NCI-H146 treated with DMSO at 0.1 percent for 48 hours (cell line): ENCODE results near the gene RPP38.
A peak's percentile ranks its signal among the peaks of the same experiment; 100 is the strongest.

ENCODE experiments used
- DNase-seq: peaks from one replicate; lab custom pipeline; 2025; ENCODE audit not compliant: unreplicated experiment; lab: John Stamatoyannopoulos, UW

The RPP38 gene

DNA sequence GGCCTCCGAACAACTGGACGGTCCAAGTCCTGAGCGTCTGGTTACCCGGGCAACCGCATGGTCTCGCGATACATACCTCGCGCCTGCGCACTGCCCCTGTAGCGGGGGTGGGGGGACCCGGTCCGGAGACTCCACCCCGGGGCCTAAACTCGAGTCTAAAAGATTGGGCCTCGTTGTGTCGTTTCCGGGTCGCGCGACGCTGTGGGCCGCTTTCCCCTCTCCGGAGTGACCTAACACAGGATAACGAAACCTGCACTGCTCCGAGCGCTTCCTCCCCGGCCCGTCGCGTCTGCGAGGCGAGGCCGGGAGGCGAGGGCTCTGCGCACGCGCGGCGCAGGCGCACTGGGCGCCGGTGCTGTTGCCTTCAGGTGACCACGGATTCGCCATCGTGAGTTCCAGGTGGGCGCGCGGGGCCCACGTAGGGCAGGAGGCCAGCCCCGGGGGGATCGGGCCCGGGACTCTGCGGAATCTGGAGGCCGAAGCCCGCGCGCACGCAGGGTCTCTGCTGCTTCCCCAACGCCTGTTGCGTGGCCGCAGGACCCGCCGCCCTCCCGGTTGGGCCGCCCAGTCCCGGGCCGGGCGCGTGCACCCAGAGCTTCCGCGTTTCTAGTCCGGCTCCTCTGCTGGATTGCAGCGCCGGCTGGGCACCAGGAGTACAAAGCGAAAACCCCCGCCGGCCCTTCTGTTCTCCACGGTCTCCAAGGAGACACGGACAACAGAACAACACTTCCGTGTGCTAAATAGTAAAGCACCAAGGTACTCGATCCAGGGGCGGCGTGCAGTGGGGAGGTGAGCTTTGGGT lies at the start of gene RPP38:
TSS of gene RPP38 (plus strand) at position 345 of the 802 bp plus-strand sequence. CDS start 5,960 bp downstream, outside the sequence.
- DNase-seq, result peak; percentile 93

DNA sequence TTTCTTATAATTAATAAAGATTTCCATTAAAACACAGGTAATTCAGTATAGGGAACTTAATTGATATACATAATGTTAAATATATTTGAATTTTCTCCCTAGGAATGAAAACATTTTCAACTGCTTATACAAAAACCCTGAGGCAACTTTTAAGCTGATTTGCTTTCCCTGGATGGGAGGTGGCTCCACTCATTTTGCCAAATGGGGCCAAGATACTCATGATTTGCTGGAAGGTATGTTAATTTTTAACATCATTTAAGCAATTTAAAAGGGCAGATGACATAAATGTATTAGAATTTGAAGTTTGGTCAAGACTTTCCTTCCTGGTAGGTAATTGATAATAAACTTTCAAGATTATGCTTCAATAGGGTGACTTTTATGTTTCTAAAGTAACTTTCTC lies 47.6 kb upstream of the RPP38 start:
- no peak for DNase-seq

GRCh38 chr10:15052121-15052520 lies 45.0 kb upstream of the RPP38 start:
- no peak for DNase-seq

DNA sequence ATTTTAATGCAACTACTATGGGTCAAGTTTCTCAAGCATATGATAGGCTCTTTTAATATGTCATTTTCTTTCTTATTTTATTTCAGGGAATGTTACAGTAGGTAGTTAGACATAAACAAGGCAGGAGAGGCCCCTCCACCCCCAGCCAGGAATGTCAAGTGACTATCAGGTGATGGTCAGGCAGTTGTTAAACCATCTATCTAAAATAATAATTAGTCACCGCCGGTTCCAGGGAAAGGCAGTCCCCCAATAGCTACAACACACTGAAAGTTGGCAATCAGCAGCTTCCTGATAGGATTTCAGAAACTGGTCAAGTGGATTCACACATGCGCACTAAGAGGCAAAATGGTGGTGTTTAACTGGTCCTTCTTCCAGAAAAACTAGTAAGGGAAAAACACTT lies 44.1 kb upstream of the RPP38 start:
- no peak for DNase-seq

- DNase-seq, result no peak
Observed at GRCh38 chr10:15058689-15059088, 38.5 kb upstream of the RPP38 start.

- DNase-seq, result no peak
Observed at GRCh38 chr10:15059914-15060313, 37.2 kb upstream of the RPP38 start.

DNA sequence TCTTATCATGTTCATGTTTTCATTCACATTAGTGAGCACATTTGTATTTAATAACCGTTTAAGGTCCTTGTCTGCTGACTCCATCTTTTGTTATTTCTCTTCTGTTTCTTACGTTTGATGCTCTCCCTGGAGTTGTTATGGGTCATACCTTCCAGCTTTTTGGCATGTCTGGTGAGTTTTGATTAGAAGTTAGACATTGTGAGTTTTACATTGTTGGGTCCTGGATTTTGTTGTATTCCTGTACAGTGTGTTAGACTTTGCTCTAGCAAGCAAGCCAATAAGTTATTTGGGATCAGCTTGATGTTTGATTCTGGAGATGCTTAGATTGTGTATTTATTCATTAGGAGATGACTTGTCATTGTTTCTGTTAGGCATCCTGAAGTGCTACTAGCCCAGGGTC lies 36.5 kb upstream of the RPP38 start:
- no peak for DNase-seq

DNA sequence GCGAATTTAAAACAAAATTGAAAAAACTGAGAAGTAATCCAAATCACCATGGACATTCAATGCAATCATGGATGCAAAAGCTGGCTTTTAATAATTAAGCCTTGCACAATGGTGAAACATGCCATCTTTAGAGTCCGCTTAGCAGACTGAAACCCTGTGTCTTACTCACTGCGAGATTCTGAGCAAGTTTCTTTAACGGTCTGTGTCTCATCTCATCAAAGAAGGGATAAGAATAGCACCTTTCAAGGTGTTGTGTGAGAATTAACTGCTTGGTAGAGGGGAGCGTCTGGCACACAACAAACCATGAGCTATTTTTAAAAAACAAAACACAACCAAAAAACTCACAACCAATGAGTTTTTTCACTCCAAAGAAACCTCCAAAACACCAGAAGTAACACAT lies 30.0 kb upstream of the RPP38 start:
- no peak for DNase-seq

- no peak for DNase-seq
Observed at GRCh38 chr10:15068802-15069201, 28.4 kb upstream of the RPP38 start.

GRCh38 chr10:15069230-15069629 lies 27.9 kb upstream of the RPP38 start:
- no peak for DNase-seq

DNA sequence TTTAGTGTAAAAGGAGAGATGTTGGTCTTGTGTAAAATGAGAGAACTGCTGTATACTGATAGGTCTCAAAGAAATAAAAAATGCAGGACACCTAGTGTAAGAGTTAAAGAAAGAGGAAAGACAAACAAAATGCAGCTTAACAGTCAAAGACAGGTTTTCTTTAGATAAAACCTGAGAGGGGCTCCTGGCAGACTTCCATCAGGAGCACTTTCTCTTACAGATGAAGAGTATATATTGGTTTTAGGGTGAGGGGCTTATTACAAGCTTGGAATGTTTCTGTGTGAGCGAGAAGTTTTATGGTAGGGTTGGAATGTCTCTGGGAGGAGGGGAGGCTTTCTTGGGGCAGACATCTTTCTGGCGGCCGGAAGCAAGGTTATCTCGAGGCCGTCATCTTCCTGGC lies 24.8 kb upstream of the RPP38 start:
- DNase-seq, result no peak

- DNase-seq, result no peak
Observed at GRCh38 chr10:15075421-15075820, 21.7 kb upstream of the RPP38 start.

GRCh38 chr10:15083674-15084501 lies 13.3 kb upstream of the RPP38 start:
- DNase-seq, result no peak

DNA sequence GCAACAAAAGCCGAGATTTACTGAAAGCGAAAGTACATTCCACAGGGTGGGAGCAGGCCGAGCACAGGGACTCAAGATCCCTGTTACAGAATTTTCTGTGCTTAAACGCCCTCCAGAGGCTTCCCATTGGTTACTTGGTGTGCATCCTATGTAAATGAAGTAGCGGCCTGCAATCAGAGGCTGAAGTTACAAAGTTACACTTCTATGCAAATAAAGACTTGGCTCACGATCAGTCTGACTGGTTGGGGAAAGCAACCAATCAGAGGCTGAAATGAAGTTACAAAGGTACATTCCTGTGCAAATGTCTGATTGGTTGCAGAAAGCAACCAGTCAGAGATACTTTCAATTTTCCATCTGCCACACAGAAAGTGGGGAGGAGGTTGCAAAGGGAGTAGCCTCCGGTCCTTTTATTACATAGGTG lies 12.6 kb upstream of the RPP38 start:
- DNase-seq, result no peak

DNA sequence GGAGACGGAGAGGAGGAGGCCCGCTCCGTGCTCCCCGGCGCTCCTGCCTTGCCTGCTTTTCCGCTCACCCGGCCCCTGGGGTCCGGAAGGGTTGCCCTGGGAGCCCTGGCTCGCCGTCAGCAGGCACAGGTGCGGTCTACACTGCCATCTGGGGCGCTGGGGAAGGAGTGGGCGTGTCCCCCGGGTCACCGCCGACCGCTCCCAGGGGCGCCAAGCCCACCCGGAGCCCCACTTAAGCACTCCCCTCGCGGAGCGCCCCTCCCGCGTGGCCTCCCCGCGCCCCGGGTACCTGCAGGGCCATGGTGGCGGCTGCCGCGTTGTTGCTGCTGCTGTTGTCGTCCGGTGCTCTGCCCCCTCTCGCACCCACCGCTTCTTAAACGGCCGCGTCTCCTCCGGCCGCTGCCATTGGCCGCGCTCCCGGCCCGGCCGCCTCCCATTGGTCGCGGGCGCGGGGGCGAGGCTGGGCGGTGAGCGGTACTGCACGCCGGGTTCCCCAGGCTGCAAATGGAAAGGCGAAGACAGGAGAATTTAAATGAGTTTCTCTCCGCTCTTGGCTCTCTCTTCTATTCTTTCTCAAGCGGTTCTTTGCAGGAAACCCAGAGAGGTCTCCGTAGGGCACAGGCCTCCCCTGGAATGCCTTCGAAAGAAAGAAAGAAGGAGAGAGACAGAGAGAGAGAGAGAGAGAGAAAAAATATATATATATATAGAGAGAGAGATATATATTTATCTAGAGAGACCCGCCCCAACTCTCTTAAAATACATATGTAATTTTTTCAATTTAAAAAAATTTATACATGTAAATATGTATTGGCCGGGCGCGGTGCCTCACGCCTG lies 8.5 kb upstream of the RPP38 start, which contains the start of gene ACBD7:
TSS of gene ACBD7 (minus strand) at position 349 of the 834 bp plus-strand sequence. CDS start at position 301, 48 bp downstream.
- DNase-seq, result peak; percentile 92

DNA sequence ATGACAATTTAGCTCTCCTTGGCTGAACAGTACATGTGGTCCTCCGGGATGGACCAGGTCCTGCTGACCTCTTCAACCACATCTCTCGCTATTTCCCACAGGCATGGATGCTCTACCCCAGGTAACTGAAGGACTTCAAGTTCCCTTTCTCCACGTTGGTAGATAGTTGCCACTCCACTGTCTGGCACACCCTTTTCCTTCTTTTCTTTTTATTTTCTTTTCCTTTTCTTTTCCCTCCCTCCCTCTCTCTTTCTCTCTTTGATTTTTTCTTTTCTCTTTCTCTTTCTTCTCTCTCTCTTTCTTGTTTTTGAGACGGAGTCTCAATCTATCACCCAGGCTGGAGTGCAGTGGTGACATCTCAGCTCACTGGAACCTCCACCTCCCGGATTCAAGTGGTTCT lies 5.7 kb upstream of the RPP38 start:
- no peak for DNase-seq

- DNase-seq, result no peak
Observed at GRCh38 chr10:15092855-15093408, 4.2 kb upstream of the RPP38 start.

DNA sequence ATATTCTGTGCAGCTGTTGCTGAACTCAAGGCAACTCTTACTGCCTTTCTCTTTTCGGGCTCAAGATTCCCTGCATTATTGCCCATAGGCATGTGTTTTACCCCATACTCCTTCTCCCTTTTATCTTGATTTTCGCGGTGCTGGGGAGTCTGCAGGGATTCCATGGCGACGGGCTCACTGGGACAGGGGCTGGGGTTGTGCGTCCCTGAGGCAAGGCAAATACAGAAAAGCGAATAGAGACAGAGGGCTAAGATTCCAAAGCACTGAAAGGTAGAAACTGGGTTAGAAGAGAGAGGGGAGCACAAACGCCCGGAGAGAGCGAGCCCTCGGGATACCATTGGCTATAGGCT lies 519 bp upstream of the RPP38 start:
- DNase-seq, result no peak

- DNase-seq, result no peak
Observed at GRCh38 chr10:15099886-15100285, 2.7 kb downstream of the RPP38 start.

DNA sequence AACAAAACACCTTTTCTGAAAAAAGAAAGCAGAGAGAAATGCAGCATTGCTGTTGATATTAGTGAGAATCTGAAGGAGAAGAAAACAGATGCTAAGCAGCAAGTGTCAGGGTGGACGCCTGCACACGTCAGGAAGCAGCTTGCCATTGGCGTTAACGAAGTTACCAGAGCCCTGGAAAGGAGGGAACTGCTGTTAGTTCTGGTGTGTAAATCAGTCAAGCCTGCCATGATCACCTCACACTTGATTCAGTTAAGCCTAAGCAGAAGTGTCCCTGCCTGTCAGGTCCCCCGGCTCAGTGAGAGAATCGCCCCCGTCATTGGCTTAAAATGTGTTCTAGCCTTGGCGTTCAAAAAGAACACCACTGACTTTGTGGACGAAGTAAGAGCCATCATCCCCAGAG lies 6.4 kb downstream of the RPP38 start:
- no peak for DNase-seq
